ENCODE data around the gene ABI3. TPM values are rescaled to one million over a fixed set of nuclear protein-coding genes. Genes with fewer than 3 reads are reported as not detected.

Gene ABI3
- polyA plus RNA-seq, 4 donors = 2.7 to 18.6 (median 8.7) TPM

Other genes with a start within 250 kb of the ABI3 start
- gene GIP, start 242.1 kb upstream of the ABI3 start, polyA plus RNA-seq = 100 to 1,000 TPM in 1 of 4 donors, 10 to 100 TPM in 2, not detected in 1; 40.0 to 167 (median 65.1) TPM
- gene IGF2BP1, start 213.3 kb upstream of the ABI3 start, polyA plus RNA-seq = 10 to 100 TPM in 1 of 4 donors, under 1 TPM in 2, not detected in 1; 0.30 to 34.0 (median 0.45) TPM
- gene B4GALNT2, start 77.9 kb upstream of the ABI3 start, polyA plus RNA-seq = 1 to 10 TPM in 1 of 4 donors, under 1 TPM in 3; 0.13 to 3.2 (median 0.72) TPM
- 1 to 10 TPM in 3 of 4 donors, not detected in 1; 1.9 to 3.5 (median 3.0) TPM for gene GNGT2, start 133 bp upstream of the ABI3 start, polyA plus RNA-seq
- gene PHOSPHO1, start 20.1 kb downstream of the ABI3 start, polyA plus RNA-seq = under 1 TPM in 3 of 4 donors, not detected in 1; 0.54 to 0.92 (median 0.64) TPM
- 10 to 100 TPM in 3 of 4 donors, 1 to 10 TPM in 1; 8.6 to 27.3 (median 17.6) TPM for gene ZNF652, start 151.5 kb downstream of the ABI3 start, polyA plus RNA-seq
- 100 to 1,000 TPM; 108 to 301 (median 134) TPM for gene PHB1, start 204.2 kb downstream of the ABI3 start, polyA plus RNA-seq

All from small intestine (tissue), 4 donors.